ENCODE results near the gene FRMPD4.

FRMPD4 gene

GRCh38 chrX:12686331-12686730 lies 548.1 kb downstream of the FRMPD4 start:
- no peak for DNase-seq

- DNase-seq: no peak
Observed at GRCh38 chrX:12690646-12691045, 552.4 kb downstream of the FRMPD4 start.

- DNase-seq: no peak
Observed at GRCh38 chrX:12693754-12694153, 555.5 kb downstream of the FRMPD4 start.

GRCh38 chrX:12700745-12701144 lies 562.5 kb downstream of the FRMPD4 start:
- no peak for DNase-seq

GRCh38 chrX:12701628-12702027 lies 563.4 kb downstream of the FRMPD4 start:
- DNase-seq: no peak

GRCh38 chrX:12702509-12703091 lies 564.3 kb downstream of the FRMPD4 start:
- no peak for DNase-seq

- DNase-seq: no peak
Observed at GRCh38 chrX:12704706-12705105, 566.4 kb downstream of the FRMPD4 start.

- DNase-seq: no peak
Observed at GRCh38 chrX:12709047-12709446, 570.8 kb downstream of the FRMPD4 start.

- DNase-seq: no peak
Observed at GRCh38 chrX:12711435-12712040, 573.3 kb downstream of the FRMPD4 start.

- no peak for DNase-seq
Observed at GRCh38 chrX:12716574-12716973, 578.3 kb downstream of the FRMPD4 start.

GRCh38 chrX:12719837-12720236 lies 581.6 kb downstream of the FRMPD4 start:
- DNase-seq: no peak

- no peak for DNase-seq
Observed at GRCh38 chrX:12721042-12721441, 582.8 kb downstream of the FRMPD4 start.

GRCh38 chrX:12722314-12722713 lies 584.0 kb downstream of the FRMPD4 start:
- DNase-seq: no peak

- DNase-seq: no peak
Observed at GRCh38 chrX:12741416-12741815, 603.1 kb downstream of the FRMPD4 start.

- DNase-seq: no peak
Observed at GRCh38 chrX:12747433-12747832, 609.2 kb downstream of the FRMPD4 start.

GRCh38 chrX:12751887-12752286 lies 613.6 kb downstream of the FRMPD4 start:
- no peak for DNase-seq

- no peak for DNase-seq
Observed at GRCh38 chrX:12753366-12753765, 615.1 kb downstream of the FRMPD4 start.

- no peak for DNase-seq
Observed at GRCh38 chrX:12758291-12758690, 620.0 kb downstream of the FRMPD4 start.

- no peak for DNase-seq
Observed at GRCh38 chrX:12767856-12768255, 629.6 kb downstream of the FRMPD4 start.

- no peak for DNase-seq
Observed at GRCh38 chrX:12768491-12768890, 630.2 kb downstream of the FRMPD4 start.

- no peak for DNase-seq
Observed at GRCh38 chrX:12770440-12770839, 632.2 kb downstream of the FRMPD4 start.

- DNase-seq: no peak
Observed at GRCh38 chrX:12771445-12772069, 633.3 kb downstream of the FRMPD4 start.

Measured in GOT3 (cell line).